Measurements from ENCODE around the gene TENM3. TPM values are rescaled to one million over a fixed set of nuclear protein-coding genes. Genes with fewer than 3 reads are reported as not detected.

Gene TENM3
- 1.1 and 2.5 TPM in 2 replicates for total RNA-seq

GRCh38 chr4:182243204-182243603 lies at the start of gene TENM3:
Gene TENM3 (plus strand): TSS chr4:182243402. CDS start chr4:182324021, 80,619 bp downstream.

Small RNA genes within 50 kb of the gene (small RNA-seq; reads per million reads assigned to genes)
- gene RN7SKP67 = not detected
- not detected for gene RNU2-34P
